HTERT RPE-1 (cell line): ENCODE measurements around the gene PIP5K1C.

Experiments
- in situ Hi-C: fragments of 300-500 bp; cut with MboI; formaldehyde crosslinking; loops from 4 replicates; pipeline ENCODE4 v1.14.3; 2020; ENCODE audit warnings: low sequenced_read_pairs

The PIP5K1C gene

DNA sequence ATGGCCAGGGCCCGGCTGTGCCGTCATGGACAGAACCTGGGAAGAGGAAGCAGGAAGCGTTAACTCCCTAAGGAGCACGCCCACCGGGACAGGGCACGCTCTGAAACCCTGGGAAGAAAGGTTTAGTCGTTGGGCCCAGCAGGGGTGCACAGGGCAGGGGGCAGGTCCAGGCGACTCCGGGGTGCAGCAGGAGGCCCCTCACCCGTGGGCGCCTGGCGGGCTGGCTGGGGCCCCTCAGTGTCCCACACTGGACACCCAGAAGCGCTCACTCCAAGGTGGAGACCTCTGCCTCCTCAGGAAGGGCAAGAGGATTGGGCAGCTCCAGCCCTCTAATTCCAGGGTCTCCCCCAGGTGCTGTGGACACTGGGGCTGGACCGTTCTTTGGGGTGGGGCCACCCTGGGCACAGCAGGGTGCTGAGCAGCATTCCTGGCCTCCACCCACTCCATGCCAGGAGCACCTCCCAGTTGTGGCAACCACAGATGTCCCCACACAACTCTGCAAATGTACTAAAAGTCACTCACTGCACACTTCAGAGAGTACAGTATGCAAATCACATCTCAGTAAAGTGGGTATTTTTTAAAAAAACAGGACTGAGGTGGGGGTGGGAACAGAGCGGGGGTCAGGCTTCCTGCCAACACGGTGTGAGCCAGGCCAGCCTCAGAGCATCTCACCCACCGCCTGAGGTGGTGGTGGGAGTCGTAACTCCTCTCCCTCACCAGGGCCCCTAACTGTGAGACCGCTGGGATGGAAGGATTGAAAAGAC lies 35.2 kb downstream of the PIP5K1C start:
- in situ Hi-C loops: no loop called here

DNA sequence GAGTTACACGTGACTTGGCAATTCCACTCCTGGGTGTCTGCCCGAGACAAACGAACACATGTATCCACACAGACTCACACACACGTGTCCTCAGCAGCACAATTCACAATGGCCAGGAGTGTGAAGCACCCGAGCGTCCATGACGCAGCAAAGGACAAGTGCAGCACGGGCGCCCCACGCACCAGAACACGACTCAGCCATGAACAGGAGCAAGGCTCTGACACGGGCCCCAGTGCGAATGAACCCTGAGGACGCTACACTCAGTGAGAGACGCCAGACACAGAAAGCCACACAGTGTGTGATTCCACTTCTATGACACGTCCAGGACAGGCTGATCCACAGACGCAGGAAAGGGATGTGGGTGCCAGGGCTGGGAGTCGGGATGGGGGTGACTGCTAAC lies 36.4 kb downstream of the PIP5K1C start:
- in situ Hi-C loops: no loop called here

DNA sequence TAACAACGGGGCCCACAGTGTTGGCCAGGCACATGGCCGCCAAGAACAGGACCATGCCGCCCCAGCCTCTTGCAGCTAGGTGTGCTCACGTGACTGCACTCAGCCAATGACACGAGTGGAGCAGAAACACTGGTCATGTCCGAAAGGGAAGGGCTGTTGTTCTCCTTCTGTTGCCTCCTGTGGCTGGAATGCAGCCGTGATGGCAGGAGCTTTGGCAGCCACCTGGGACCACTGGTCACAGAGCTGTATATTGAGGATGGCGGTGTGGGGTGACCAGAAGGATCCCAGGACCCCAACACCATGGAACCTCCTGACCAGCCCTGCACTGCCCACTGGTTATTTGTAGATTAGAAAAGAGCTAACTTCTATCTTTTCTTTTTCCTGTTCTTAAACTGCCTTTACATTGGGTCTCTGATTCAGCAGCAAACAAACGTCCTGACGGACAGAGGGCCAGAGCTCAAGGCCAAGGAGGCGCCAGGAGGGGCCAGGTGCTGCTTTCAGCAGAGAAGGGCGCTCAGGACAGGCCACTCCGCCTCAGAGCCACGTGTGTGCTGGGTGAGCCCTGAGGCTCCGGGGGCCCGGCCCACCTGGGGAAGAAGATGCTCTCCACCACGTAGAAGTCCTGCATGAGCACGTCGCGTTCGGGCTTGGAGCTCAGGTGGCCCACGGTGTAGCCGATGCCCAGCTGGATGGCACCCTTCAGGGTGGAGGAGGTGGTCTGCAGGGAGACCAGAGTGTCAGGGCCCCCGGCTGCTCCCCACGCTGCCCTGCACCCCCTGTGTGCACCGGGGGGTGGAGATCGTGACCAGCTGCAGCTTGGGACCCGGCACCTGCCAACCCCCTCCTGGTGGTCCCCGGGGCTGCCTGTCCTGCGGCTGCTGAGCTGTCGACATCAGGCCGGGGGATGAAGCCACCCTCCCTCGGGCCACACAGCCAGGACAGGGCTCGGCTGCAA lies 38.7 kb downstream of the PIP5K1C start:
- in situ Hi-C loops: no loop called here

DNA sequence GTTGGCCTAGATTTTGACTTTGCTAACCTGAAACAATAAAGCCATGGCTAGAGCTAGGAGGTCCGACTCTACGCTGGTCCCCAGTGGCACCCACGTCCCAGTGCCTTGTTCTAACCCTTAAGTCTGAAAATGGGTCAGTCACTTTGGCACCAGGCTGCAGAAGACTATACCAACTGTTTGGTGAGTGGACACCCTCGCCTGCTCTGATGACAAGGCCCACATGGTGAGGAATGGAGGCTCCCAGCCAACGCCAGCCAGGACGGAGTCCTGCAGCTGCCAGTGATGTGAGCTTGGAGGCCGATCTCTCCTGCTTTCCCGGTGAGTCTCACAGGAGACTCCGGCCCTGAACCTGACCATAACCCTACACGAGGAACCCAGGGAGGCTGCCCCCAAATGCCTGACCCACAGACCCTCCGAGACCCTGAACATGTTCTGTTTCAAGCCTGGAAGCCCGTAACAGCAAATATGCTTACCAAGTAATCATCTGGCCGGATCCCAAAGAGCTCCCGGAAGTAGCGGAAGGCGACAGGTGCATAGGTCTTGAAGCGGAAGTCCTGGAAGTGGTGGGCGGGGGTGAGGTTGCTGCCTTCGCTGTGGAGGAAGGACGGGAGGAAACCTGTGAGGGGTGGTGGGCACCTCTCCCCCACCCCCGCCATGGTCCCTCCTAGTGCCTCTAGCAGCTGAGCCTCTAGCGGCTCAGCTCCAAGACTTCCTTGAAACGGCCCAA lies 39.6 kb downstream of the PIP5K1C start:
- in situ Hi-C loops: no loop called here

DNA sequence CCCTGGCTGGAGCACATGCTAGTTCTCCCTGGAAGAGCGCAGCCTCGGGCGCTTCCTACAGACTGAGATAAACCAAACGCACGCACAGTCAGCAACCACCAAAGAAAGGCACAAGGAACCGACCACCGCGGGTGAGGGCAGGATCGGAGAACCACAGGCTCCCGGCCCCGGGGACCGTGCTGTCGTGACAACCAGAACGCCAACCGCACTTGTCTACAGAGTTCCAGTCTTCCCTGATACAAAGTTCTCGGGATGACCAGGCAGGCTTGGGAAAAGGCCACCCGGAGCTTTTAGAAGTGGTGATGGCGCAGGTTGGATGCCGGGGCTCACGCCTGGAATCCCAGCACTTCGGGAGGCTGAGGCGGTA lies 40.5 kb downstream of the PIP5K1C start:
- in situ Hi-C loops: no loop called here

DNA sequence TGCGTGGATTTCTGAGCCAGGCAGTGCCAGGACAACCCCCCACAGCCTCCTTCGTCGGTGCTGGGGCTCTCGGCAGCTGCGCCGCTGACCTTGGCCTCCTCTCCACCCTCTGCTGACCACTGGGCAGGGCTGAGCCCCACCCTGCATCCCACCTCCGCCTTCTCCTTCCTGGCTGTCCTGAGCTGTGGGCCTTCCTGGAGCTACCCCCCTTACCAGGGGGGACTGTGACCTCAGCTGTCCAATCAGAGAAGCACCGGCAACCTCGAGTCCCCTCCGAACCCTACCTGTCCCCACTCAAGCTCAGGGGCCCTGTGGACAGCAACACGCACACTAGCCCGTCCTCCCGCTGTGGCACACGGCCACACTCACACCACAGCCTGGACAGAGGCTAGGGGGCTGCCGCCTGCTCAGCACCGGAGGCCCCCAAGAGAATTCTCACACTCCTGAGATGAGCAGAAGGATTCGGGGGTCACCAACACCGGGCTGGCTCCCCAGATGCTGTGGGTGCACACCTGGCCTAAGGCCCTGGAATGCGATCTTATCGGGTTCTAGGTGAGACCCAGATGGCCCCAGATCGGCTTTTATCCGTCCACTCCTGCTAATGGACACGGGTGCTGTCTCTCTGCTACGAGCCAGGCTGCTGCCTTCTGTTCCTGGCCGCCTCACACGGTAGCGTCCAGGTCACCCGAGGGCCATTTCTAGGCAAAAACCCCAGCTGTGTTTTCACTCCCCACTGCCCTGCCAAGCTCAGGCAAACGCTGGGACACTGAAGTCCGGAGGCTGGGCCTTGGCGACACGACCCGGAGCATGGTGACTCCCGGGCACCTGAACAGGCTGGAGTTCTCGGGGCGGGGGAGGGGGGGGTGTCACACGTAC lies 41.2 kb downstream of the PIP5K1C start:
- in situ Hi-C loops: no loop called here

DNA sequence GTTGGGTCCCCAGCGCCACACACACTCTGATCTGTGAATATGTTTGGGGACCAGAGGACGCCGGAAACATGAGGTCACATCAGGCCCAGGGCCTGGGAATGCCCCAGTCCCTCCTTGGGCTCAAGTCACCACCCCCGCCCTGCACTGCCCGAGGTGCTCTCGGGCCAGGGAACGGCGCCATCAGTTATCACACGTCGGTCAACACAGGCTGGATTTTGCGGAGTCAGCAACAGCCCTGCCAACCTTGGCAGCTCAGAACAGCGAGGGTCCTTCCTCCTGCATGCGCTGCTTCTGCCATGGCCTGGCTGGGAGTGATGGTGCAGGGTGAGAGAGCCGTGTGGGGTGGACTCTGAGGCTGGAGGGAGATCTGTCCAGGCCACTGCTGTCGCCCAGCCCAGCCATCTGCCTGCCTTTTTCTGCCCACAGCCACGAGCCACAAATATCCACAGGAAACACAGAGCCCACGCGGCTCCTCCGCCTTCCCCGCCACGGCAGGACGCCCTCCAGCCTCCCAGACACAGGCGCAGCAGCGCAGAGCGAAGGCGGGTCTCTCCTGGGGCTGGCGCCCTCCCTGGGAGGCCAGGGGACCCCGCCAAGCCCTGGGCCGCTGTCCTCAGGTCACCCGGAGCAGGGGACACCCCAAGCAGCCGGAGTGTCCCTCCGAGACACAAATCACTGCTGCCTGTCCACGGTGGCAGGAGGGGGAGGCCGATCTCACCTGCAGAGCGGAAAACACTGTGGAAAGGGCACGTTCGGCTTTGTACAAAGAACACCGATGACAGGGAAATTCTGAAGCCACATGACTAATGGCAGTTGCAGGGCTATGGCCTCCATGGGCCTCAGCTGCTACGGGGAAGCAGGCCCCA lies 42.0 kb downstream of the PIP5K1C start:
- in situ Hi-C loops: no loop called here

DNA sequence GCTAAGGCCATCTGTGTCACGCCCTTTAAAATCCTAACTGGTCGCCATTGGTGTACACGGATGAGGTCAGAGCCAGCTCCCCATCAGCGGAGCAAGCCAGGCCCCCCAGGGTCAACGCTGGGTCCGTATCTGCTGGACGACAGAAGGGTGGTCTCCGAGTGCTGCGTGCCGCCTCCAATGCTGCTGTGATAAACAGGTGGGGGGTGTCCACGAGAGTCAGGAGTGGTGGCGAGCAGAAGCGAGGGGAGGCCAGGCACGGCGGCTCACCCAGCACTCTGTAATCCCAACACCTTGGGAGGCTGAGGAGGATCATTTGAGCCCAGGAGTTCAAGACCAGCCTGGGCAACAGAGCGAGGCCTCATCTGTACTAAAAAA lies 42.9 kb downstream of the PIP5K1C start:
- in situ Hi-C loops: no loop called here

DNA sequence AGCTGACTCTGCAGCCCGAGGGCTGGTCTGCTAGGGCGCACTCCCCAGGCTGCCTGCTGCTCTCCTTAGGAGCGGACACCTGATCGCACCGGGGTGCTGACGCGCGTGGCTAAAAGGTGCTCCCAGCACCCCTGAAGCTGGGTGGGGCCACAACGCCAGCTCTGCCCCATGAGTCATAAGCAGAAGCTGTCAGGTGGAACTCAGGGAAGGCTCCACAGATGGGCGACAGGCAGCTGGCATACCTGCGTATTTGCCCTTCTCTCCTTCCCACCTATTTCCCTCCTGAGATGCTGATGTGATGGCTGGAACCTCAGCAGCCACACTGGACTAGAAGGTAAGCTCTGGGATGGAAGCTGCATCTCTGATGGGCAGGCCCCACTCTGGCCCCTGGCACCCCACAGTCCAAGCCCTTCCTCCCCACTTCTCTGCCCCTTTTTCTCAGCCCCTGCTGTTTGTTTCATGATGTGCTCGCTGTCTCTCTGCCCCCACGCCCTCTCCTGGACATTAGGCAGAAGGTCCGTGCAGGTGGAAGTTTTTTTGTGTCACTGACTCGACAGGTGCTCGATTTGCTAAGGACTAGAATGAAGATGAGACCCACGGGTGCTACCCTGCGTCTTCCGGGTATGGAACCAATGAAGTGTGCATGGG lies 43.4 kb downstream of the PIP5K1C start:
- in situ Hi-C loops: no loop called here

DNA sequence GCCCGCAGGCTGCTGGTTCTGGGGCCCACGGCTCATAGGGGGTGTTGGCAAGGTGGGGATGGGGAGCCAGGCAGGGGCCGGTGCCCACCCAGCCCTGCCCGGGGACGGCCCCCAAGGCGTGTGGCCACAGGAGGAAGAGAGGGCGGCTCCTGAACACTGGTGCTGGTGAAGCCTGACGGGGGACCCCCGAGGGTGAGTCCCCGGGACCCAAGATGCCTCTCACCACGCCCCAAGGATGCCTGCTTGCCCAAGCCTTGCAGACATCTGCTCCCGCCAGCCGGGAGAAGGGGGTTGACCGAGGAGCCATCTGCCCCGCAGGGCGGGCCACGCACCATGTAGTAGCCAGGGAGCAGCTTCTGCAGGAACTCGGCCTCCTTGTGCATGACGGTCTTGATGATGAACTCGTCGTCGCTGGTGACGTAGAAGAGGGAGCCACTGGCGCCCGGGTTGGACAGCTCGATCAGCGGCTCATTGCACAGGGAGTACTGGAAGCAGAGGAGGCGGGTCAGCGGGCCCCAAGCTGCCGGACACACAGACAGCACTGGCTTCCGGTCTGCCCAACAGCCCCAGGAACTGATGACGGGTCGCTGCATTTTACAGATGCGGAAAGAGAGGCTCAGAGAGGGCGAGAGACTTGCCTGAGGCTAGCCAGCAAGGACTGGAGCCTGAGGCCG lies 44.1 kb downstream of the PIP5K1C start:
- in situ Hi-C loops: no loop called here

DNA sequence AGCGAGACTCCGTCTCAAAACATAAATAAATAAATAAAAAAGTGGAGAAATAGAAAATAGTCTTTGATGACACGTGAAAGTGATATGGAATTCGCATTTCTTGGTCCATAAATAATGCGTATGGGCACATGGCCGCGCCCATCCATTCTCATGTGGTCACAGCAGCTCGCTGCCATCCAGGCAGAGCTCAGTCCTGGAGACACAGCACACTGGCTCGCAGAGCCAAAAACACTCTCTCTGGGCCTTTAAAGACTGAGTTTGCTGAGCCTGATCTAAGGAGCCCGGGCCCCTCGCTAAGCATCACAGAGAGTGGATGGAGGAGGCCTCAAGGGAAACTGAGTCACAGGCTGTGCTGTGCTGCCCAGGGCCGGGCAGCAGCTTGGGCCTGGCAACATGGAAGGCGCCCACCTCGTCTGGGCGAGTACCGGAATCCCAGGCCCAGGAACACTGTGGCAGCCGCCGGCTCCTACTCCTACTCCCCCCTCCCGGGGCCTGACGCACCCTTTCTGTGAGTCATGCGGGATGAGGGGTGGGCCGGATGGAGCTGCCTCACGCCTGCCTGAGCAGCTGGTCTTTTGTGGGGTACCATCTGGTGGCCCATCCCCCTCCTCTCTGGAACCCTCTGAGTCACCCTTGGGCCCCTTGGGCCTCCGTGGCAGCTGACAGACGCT lies 44.7 kb downstream of the PIP5K1C start:
- in situ Hi-C loops: no loop called here

DNA sequence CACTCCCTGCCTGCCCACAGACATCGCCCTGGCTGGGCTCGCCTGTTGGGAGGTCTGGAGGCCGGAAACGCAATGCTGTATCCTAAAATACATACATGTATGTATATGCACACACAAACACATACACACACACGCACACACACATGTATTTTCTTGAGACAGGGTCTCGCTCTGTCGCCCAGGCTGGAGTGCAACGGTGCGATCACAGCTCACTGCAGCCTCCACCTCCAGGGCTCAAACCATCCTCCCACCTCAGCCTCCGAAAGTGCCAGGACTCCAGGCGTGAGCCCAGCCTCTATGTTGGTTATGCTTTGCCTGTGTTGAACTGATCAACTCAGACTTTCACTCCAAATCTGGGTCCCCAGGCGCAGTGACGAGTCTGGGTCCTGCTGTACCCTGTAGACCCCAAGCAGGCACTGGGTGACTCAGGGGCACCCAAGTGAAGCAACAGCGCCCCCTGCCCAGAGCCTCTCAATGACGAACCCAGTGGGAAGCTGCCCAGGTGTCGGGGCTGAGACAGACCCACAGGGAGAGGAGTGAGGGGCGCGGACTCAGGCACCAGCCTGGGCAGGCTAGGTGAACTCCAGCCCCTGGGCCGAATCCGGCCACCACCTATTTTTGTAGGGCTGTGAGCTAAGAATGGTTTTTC lies 46.3 kb downstream of the PIP5K1C start:
- in situ Hi-C loops: no loop called here

DNA sequence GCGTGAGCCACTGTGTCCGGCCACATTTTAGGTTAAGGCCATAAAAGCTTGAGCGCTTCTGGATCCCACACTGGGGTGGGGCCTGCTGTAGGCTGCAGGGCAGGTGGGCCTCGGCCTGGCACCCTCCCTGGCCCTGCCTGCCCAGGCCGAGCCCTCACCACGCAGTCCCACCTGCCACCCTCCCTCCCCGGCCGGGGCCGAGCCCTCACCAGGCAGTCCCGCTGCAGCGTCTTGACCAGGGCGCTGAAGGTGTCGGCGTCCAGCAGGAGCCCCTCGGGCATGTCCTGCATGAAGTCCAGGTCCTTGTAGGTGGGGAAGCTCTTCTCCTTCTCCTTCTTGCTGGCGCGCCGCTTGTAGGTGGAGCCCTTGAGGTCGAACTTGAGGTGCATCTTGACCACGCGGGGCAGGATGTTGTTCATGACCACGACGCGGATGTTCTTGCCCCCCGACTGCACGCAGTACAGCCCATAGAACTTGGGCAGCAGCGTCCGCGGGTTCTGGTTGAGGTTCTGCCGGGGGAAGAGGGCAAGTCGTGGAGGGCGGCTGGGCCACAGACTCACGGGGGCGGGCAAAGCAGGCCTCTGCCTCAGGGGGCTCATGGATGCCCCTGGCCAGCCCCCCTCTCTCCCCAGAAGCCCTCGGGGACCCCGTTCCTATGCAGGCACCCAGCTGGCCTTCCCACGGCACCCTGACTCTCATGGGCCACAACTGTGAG lies 47.0 kb downstream of the PIP5K1C start:
- in situ Hi-C loops: no loop called here

DNA sequence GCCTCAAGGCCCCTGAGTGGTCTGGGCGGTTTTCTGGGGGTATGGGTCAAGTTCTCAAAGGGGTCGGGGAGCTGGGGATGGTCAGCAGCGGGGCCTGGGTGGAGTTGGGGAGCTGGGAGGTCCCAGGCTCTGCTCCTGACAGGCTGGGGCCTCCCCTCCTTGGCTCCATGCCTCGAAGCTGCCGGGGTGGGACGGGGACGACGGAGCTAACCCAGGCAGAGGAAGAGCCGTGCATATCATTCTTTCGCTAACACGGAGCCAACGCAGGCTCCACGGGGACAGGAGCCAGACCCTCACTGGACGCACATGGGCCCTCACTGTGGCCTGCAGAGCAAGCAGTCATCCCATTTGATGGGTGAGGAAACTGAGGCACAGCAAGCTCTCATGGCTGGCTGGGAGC lies 47.8 kb downstream of the PIP5K1C start:
- in situ Hi-C loops: no loop called here

DNA sequence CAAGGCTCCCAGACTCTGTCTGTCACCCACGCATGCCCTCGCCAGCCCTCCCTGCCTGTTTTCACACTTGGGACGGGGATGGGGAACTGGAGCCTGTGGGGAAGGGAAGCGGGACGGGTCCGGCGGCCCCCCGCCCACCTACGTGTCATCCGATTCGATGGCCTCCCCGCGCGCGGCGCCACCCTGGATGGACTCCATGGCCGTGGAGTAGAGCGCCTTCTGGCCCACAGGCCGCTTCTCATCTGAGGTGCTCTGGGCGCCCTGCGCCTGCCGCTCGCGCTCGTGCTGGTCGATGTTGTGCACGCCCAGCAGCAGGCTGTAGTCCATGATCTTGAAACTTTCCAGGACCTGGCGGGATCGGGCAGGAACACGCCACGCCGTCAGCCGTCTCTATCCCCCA lies 48.6 kb downstream of the PIP5K1C start:
- in situ Hi-C loops: no loop called here

DNA sequence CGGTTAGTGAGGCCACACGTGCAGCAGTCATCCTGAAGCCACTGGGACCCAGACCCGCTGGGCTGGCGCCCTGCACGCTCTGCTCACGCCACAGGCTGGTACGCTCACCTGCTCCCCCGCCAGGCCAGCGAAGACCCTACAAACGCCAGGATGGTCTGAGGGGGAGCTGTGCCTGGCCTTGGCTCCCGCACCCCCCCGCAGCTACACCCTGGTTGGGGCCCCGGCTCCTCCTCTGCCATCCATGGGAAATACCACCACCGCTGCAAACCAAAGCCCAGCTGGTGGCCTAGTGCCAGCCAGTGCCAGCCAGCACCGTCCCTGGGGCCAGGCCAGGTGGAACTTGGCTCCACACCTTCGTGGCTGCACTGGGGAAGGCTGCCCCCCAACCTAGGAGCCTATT lies 50.4 kb downstream of the PIP5K1C start:
- in situ Hi-C loops: no loop called here
